HG02678 (cell line): ENCODE data around the gene TNFRSF8.
"Not testable (repeated sequence)": the region's sequence is repeated elsewhere in the genome, so short reads cannot be mapped to it uniquely, and the experiment has no call there.

ENCODE experiments used
- ATAC-seq: cut with Tn5 transposase; IDR thresholded peaks from one replicate; pipeline ENCODE4 v1.9.1; 2021; ENCODE audit warnings: mild to moderate bottlenecking, moderate library complexity; ENCODE audit not compliant: unreplicated experiment

TNFRSF8 gene

GRCh38 chr1:12038356-12039163 lies 24.5 kb upstream of the TNFRSF8 start:
- no peak for ATAC-seq

GRCh38 chr1:12039164-12039525 lies 24.0 kb upstream of the TNFRSF8 start:
- ATAC-seq, result no peak

DNA sequence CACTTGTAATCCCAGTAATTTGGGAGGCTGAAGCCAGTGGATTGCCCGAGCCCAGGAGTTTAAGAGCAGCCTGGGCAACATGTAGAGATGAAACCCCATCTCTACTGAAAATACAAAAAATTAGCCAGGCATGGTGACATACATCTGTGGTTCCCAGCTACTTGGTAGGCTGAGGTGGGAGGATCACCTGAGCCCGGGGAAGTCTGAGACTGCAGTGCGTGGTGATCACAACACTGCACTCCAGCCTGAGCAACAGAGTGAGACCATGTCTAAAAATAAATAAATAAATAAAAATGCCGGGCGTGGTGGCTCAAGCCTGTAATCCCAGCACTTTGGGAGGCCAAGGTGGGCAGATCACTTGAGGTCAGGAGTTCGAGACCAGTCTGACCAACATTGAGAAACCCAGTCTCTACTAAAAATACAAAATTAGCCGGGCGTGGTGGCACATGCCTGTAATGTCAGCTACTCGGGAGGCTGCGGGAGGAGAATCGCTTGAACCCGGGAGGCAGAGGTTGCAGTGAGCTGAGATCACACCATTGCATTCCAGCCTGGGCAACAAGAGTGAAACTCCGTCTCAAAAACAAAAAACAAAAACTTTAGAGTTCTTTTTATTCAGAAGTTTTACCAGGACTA lies 23.2 kb upstream of the TNFRSF8 start:
- ATAC-seq, result peak; percentile 42

GRCh38 chr1:12040457-12041051 lies 22.5 kb upstream of the TNFRSF8 start:
- ATAC-seq, result peak; percentile 76

DNA sequence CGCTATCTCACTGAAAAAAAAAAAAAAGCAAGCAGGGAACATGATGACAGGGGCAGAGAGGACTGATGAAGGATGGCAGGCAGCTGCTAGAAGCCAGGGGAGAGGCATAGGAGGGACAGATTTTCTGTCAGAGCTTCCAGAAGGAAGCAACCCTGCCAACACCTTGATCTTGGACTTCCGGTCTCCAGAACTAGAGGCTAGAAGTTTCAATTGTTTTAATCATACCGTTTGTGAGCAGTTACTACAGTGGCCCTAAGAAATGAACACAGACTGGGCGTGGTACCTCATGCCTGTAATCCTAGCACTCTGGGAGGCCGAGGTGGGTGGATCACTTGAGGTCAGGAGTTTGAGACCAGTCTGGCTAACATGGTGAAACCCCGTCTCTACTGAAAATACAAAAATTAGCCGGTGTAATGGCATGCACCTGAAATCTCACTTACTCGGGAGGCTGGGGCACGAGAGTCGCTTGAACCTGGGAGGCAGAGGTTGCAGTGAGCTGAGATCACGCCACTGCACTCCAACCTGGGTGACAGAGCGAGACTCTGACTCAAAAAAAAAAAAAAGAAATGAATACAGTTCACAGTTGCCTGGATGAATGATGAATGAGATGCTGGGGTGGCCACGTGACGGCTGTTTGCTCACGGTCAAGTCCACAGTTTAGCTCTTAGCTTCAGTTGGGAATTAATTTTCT lies 18.8 kb upstream of the TNFRSF8 start:
- not testable (repeated sequence) for ATAC-seq

GRCh38 chr1:12046749-12047119 lies 16.4 kb upstream of the TNFRSF8 start:
- no peak for ATAC-seq

DNA sequence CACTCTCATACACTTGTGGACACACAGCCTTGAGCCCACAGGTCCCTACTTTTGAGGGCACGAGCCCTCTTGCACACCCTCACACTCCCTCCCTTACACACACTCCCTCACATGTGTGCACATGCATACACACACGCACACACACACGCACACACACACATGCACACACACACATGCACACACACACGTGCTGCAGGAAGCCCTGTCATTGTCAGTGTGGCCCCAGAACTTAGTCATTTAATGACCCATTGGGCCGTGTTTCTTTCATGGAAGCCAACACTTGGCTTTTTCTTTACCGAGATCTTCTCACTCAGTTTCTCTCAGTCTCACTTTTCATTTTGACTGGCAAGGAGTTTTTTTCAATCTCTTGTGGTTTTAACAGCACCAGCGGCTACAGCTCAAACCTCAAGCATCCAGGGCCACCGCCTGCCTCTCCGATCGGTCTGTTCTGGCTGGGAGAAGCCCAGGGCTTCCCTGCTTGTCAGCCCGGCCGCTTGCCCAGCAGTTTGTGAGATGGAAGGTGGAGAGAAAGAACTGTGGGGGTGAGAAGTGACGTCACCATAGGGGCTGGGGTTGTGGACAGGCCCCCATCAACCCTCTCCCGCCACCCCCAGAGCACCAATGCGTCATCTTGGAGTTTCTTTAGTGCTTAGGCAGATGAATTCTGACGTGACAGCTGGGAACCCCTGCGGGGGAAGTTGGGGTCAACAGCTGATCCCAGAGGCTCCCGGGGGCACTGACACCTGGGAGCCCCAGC lies 15.8 kb upstream of the TNFRSF8 start:
- peak; percentile 45 for ATAC-seq

DNA sequence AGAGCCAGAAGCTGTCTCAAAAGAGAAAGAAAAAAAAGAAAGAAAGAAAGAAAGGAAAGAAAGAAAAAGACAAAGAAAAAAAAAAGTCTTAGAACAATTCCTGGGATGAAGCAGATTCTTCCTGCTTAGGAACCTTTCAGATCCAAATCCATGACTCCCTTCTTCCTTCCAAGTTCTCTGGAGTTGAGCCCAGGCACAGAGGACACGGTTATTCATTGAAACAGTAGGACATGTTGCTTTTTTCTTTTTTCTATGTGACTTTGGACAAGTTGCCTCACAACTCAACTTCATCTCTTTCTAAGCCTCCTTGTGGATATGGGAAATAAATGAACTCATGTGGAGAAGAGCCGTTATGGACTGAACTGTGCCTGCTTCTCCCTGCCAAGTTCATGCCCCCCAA lies 14.7 kb upstream of the TNFRSF8 start:
- ATAC-seq, result no peak

DNA sequence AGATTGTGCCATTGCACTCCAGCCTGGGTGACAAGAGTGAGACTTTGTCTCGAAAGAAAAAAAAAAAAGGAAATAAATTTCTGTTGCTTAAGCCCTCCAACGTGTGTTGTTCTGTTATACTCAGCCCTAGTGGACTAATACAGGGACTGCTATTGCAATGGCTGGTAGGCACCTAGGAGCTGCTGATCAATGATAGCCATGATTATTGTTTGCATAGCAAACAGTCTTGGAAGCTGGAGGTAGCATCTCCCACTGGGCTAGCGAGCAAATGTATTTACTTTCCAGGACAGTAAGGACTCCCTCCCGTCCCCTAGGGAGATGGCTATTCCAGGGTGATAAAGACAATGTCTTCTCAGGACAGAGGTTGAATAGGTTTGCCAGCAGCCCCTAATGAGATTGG lies 13.5 kb upstream of the TNFRSF8 start:
- ATAC-seq, result no peak

GRCh38 chr1:12051361-12051760 lies 11.7 kb upstream of the TNFRSF8 start:
- ATAC-seq, result no peak

DNA sequence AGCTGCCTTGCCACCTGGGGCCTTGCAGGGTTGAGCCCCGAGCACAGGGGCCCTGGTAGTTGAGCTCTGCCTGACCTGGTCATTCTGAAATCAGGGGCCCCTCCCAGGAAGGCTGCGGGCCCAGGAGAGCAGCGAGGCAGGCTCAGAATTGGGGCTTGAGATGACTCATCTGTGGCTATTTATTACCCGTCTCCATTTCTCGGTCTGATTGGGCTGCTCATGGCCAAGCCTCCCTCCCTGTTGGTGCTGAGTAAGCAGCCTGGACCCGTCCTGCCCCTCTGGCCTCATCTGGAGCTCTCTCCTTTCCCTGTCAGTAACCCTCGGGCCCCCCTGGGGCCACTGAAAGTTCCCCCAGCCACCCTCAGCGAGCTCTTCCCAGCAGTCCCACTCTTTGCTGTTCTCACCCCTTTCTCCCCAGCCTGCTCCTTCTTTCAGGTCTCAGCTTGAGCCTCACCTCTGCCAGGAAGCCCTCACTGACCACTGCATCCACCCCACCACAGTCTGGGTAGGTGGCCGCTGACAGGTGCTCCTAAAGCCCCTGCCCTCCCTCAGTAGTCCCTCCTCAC lies 11.0 kb upstream of the TNFRSF8 start:
- ATAC-seq, result peak; percentile 71

GRCh38 chr1:12052997-12053686 lies 10.0 kb upstream of the TNFRSF8 start:
- no peak for ATAC-seq

DNA sequence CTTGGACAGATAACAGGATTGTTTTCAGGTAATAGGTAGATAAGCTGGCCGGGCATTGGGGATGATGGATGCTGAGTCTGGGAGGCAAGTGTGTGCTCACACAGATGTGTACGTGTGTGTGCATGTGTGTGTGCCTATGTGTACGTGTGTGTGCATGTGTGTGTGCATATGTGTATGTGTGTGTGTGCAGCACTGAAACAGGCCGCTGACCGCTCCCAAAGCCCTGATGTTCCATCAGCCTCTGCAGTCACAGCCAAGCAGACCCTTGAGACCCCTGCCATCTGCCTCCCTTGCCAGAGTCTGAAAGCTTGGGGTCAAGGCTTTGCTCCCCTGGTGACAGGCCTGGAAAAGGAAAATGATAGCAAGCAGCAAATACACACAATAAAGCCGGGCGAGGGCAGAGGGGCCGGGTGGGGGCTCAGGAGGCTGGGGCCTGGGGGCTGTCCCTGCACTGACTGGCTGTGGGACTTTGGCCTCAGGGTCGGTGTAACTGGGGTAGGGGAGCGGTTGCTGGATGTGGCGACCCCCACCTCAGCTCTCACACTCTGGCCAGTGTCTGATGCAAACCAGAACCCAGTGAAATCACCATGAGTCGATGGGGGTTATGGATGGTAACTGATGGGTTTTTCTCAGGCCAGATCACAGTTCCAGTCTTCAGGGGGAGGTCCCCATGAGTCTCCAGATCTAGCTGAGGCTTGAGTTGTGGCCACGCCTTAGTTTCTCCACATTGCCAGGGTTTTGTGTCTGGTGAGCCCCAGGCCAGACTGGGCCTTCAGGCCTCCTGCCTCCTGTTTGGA lies 9.2 kb upstream of the TNFRSF8 start:
- no peak for ATAC-seq

DNA sequence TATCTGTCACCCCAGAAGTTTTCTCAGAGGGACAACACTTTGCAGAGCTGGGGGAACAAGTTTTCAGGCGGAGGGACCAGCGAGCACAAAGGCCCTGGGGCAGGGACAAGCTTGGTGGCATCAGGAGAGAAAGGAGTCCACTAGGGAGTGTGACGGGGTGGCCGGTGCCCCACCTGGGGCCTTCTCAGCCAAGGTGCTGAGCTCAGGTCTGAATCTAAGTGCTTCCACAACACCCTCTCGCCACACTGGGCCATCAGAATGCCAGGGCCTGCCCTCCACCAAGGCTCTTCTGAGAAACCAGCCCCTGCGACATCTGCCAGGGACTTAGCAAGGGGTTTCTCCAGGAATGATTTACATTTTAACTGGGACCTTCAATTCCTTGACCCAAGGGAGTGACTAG lies 7.8 kb upstream of the TNFRSF8 start:
- ATAC-seq, result no peak

DNA sequence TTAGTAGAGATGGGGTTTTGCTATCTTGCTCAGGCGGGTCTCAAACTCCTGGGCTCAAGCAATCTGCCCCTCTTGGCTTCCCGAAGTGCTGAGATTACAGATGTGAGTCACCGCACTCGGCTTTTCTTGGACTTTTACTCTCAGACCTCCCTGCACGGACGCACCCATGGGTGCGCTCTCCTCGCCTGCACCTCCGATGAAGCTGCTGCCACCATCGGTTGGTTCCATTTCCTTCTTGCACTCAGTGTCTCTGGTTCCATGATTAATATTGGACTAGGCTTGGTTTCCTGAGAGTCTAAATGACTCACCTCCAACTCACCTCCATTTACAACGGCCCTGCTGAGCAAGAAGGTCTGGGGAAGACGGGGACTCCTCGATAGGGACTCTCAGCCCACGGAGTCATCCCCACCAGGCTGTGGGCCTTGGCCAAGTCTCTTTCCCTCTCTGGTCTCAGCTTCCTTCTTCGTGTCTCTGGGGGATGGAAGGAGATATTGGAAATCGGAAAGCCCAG lies 6.7 kb upstream of the TNFRSF8 start:
- ATAC-seq, result no peak

- no peak for ATAC-seq
These were observed 5.7 kb upstream of the TNFRSF8 start for GRCh38 chr1:12057382-12057781.

DNA sequence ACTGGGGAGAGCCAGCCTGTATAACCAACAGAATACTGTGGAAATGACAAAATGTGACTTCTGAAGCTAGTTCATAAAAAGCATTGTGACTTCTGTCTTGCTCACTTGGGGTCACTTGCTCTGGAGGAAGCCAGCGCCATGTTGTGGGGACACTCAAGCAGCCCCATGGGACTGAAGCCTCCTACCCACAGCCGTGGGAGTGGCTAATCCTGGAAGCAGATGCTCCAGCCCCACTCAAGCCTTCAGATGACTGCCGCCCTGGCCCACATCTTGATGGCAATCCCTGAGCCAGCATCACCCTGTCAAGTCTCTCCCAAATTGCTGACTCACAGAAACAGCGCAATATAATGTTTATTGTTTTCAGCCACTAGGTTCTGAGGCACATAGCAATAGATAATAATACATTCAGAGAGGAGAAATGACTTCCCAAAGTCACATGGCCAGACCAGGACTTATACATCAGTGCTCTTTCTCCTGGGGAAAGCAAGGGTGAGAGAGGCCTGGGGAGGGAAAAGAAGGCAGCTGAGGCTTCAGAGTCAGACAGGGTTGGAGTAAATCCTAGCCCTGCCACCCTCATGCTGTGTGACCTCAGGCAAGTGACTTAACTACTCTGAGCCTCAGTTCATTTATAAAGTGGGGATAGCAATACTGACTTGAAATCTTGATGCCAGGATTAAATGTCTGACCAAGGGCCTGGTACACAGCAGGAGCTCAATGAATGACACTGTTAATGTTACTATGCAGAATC lies 5.0 kb upstream of the TNFRSF8 start:
- ATAC-seq, result no peak

- no peak for ATAC-seq
These were observed 3.9 kb upstream of the TNFRSF8 start for GRCh38 chr1:12059226-12059625.
